ENCODE data around the gene GSTP1. TPM values are rescaled to one million over a fixed set of nuclear protein-coding genes. Genes with fewer than 3 reads are reported as not detected.
"Not testable (repeated sequence)": the region's sequence is repeated elsewhere in the genome, so short reads cannot be mapped to it uniquely, and the experiment has no call there.

GSTP1 gene
- total and polyA plus RNA-seq, 9 of the 15 experiments (the other 6 are each of a cell fraction or from before 2014, with no cell fraction given) = 592 to 2,150 (median 1,204) TPM

GRCh38 chr11:67563705-67564114 is 19.9 kb upstream of the GSTP1 start (continued):
- TF ChIP-seq STAT5B (CRISPR knock-in tag; IDR thresholded peaks at IDR 0.05) (peak; percentile 81), BACH1 (tag; IDR thresholded peaks at IDR 0.05) (peak; percentile 80), ATF3 (IDR thresholded peaks at IDR 0.05) (peak; percentile 93), ZNF780A (CRISPR knock-in tag; IDR thresholded peaks at IDR 0.05) (0 out of 2 replicates have a peak, but pooled peaks have one; percentile 35), TAF7 (tag; IDR thresholded peaks at IDR 0.05) (peak; percentile 71; the same call in 1 of the 2 replicates), DPF2 (IDR thresholded peaks at IDR 0.05) (peak; percentile 61), ZNF583 (CRISPR knock-in tag; IDR thresholded peaks at IDR 0.05) (peak; percentile 98), GABPA (tag; conservative IDR thresholded peaks at IDR 0.05; ENCODE audit: low read depth) (0 out of 2 replicates have a peak, but pooled peaks have one; percentile 16), ERF (CRISPR knock-in tag; IDR thresholded peaks at IDR 0.05) (peak; percentile 83), TCF15 (CRISPR knock-in tag; IDR thresholded peaks at IDR 0.05) (peak; percentile 89), HBP1 (CRISPR knock-in tag; IDR thresholded peaks at IDR 0.05) (peak; percentile 71; the same call in 1 of the 2 replicates), CREB1 (CRISPR knock-in tag; IDR thresholded peaks at IDR 0.05) (0 out of 2 replicates have a peak, but pooled peaks have one; percentile 36), HDAC8 (tag; IDR thresholded peaks at IDR 0.05) (peak; percentile 98), KLF6 (CRISPR knock-in tag; IDR thresholded peaks at IDR 0.05; ENCODE audit: borderline replicate concordance) (peak; percentile 97), ZNF79 (CRISPR knock-in tag; IDR thresholded peaks at IDR 0.05; ENCODE audit: low read depth) (peak; percentile 85), JUN (IDR thresholded peaks at IDR 0.05; ENCODE audit: borderline replicate concordance, low read depth, low read length) (peak; percentile 79), CREM (IDR thresholded peaks at IDR 0.05; ENCODE audit: low read depth) (peak; percentile 49), PPARD (CRISPR knock-in tag; IDR thresholded peaks at IDR 0.05) (peak; percentile 66; the same call in 1 of the 2 replicates), HEY1 (CRISPR knock-in tag; IDR thresholded peaks at IDR 0.05; ENCODE audit: borderline replicate concordance) (peak; percentile 91), ZNF589 (CRISPR knock-in tag; IDR thresholded peaks at IDR 0.05; ENCODE audit: low read depth) (peak; percentile 93)
- not testable (repeated sequence) for TF ChIP-seq ATF3 (CRISPR knock-in tag; conservative IDR thresholded peaks at IDR 0.05); CREB1 (IDR thresholded peaks at IDR 0.05); JUN (CRISPR knock-in tag; IDR thresholded peaks at IDR 0.05; ENCODE audit: borderline replicate concordance)
